HG02623 (cell line): ENCODE measurements around the gene LIMS3.
"Not testable (repeated sequence)": the region's sequence is repeated elsewhere in the genome, so short reads cannot be mapped to it uniquely, and the experiment has no call there.

Experiments
- ATAC-seq: cut with Tn5 transposase; IDR thresholded peaks from one replicate; pipeline ENCODE4 v1.9.1; 2021; ENCODE audit warnings: moderate library complexity; ENCODE audit not compliant: unreplicated experiment

Gene LIMS3, protein sequence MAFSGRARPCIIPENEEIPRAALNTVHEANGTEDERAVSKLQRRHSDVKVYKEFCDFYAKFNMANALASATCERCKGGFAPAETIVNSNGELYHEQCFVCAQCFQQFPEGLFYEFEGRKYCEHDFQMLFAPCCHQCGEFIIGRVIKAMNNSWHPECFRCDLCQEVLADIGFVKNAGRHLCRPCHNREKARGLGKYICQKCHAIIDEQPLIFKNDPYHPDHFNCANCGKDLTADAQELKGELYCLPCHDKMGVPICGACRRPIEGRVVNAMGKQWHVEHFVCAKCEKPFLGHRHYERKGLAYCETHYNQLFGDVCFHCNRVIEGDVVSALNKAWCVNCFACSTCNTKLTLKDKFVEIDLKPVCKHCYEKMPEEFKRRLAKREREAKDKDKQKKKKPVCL

GRCh38 chr2:109898462-109899336 is at the start of gene LIMS3:
TSS of gene LIMS3 (plus strand) at chr2:109898688. CDS start at chr2:109898729, 41 bp downstream.
- not testable (repeated sequence) for ATAC-seq

GRCh38 chr2:109871129-109871751 is 27.2 kb upstream of the LIMS3 start:
- not testable (repeated sequence) for ATAC-seq

DNA sequence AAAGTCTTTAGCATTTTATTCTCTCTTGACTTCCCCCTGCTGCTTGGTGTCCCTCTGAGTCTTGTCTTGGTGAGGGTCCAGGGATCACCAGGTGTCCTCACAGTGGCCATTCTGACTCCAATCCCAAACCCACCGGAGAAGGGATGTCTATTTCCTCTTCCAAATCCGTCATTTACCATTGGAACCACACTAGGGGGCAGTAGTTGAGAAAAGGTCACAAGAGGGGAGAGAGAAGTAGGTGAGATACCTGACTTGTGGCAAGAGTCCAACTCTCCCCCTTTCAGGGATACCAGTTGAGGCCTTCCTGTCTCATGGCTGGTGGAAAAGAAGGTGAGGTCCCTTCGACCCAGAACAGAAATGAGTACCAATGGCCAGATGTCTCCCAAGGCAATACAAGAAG is 21.9 kb upstream of the LIMS3 start:
- ATAC-seq: not testable (repeated sequence)

DNA sequence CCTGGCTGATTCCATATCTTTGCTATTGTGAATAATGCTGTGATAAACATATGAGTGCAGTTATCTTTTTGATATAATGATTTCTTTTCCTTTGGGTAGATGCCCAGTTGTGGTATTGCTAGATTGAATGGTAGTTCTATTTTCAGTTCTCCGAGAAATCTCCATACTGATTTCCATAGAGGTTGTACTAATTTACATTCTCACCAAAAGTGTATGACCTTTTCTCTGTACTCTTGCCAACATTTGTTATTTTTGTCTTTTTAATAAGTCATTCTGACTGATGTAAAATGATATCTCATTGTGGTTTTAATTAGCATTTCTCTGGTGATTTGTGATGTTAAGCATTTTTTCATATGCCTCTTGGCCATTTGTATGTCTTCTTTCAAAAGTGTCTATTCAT is 16.4 kb upstream of the LIMS3 start:
- not testable (repeated sequence) for ATAC-seq

- not testable (repeated sequence) for ATAC-seq
Measured at GRCh38 chr2:109888414-109888813, 10.1 kb upstream of the LIMS3 start.

- not testable (repeated sequence) for ATAC-seq
Measured at GRCh38 chr2:109889909-109890308, 8.6 kb upstream of the LIMS3 start.

- not testable (repeated sequence) for ATAC-seq
Measured at GRCh38 chr2:109891024-109891423, 7.5 kb upstream of the LIMS3 start.

DNA sequence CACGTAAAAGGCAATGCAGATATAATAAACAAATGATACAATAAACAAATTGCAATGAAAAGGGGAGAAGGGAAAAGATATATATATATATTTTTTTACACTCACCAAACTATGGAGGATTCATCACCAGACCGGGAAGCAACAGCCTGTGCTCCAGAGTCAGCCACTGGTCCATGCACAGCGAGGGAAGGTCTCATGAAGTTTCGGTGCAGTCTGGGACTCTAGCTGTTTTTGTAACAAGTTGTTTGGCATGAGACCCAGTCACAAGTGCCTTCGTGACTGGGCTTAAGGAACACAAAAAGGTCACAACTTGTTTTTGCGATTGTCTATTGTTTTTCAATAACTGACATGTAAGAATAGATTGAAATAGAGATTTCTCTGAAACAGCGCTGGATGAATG is 4.8 kb upstream of the LIMS3 start:
- not testable (repeated sequence) for ATAC-seq

- ATAC-seq: not testable (repeated sequence)
Measured at GRCh38 chr2:109894141-109894540, 4.3 kb upstream of the LIMS3 start.

DNA sequence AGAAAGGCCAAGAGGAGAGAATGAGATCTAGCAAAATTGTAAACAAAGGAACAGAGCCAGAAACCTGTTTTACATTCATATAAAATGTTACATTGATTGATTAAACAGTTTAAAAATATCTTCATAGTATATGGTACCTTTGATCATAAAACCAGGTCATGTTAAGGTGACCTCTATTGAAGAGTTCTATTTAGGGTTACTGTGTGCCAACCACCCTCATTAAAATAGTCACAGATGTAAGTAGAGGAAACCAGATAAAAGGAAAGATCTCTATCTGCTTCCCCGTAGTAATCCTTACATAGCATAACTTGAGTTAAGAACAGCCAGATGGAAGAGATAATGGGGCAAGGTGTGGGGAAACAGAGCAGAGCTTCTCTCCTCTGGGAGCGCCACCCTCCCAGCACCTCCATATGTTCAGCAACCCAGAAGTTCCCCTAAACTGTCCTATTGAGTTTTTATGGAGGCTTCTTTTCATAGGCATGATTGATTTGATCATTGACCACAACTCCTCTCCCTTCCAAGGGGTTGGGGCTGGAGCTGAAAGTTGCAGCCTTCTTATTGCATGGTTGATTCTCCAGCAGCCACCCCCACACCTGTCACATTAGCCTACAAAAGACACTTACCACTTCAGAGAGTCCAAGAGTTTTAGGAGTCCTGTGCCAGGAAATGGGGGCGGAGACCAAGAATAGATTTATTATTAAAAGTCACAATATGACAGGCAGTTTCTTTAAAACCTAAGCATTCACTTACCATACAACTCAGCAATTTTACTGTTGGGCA is 3.2 kb upstream of the LIMS3 start:
- not testable (repeated sequence) for ATAC-seq

DNA sequence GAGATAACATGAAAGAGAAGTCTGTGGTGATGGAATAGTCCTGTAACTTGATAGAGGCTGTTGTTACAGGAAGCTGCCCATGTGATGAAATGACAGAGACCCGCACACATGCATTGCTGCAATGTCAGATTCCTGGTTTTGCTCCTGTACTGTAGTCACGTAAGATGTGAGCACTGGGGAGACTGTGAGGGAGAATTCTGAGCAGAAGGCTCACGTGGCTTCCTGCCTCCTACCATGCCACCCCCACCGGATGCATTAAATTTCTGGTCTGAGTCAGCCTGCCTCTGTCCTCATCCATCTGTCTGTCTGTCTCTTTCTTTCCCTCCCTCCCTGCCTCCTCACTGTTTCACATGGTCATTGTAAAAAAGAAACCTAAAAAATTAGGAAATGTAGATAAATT is 2.3 kb upstream of the LIMS3 start:
- ATAC-seq: peak; percentile 94

DNA sequence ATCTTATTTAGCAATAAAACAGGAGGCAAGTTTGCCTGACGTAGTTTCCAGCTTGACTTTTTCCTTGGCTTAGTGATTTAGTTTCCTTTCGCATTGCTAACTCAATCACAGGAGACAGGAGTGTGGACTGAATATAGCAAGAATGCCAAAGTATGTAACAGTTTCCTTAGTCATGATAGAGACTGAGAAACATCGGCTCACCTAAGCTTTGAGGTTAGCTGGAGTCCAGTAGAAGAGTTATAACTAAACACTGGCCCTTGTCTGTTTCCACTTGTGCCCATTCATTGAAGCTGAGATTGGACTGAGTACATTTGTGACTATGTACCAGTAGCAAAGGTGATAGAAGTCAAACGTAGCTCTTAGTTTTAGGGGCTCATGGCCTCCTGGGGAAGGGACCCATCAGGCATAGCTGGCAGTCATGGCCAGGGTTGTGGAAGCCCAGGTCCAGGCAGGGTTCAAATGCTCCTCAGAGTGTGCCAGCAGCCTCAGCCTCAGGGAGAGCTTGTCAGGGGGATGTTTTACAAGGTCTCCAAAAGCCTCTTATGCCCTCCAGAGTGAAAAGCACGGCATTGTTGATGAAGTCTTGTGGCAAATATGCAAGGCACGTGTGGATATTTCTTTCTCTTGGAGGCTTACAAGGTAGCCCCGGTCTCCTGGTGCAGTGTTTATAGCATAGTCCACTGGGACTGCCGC is 573 bp upstream of the LIMS3 start:
- not testable (repeated sequence) for ATAC-seq

DNA sequence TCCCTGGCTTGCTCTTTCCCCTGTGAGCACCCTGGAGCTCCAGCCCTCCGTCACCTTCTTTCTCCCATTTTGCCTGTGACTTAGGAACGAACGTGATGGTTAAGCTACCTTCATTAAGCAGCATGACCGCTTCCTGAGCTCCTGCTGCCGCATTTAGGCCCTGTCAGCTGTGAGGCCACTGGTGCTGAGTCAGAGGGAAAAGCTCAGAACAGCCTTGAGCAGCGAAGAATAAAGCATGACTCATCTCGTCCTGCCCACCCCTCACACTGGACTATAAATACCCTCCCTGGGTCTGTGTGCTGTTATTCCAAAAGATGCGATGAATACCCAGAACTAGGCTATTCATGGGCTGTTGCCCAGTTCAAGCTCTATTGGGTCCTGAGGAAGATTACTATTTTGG is 7.3 kb downstream of the LIMS3 start:
- peak; percentile 92 for ATAC-seq

GRCh38 chr2:109908626-109909025 is 10.1 kb downstream of the LIMS3 start:
- ATAC-seq: not testable (repeated sequence)

- not testable (repeated sequence) for ATAC-seq
Measured at GRCh38 chr2:109910789-109911188, 12.3 kb downstream of the LIMS3 start.

- not testable (repeated sequence) for ATAC-seq
Measured at GRCh38 chr2:109913911-109914310, 15.4 kb downstream of the LIMS3 start.

DNA sequence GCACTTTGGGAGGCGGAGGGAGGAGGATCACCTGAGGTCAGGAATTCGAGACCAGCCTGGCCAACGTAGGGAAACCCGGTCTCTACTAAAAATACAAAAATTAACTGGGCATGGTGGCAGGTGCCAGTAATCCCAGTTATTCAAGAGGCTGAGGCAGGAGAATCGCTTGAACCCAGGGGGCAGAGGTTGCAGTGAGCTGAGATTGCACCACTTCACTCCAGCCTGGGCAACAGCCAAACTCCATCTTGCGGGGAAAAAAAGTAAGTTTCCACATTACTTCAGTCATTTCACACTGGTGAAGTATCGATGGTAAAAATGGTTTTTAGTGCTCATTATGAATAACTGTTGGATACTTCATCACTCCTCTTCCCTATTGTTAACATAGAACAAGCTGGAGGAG is 16.1 kb downstream of the LIMS3 start:
- ATAC-seq: not testable (repeated sequence)

- not testable (repeated sequence) for ATAC-seq
Measured at GRCh38 chr2:109915830-109916229, 17.3 kb downstream of the LIMS3 start.

DNA sequence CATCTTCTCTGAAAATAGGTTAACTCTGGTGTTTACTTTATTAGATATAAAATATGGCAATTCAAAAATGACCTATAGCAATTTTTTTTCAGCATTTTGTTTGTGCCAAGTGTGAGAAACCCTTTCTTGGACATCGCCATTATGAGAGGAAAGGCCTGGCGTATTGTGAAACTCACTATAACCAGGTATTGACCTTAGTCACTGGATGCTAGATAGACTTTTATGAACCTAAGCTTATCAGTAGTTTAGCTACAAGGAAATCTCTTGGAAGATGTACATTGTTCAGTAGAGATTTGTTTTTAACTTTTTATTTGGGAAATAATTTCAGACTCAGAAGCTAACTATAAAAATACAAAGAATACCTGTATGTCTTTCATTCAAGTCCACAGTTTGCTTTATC is 21.7 kb downstream of the LIMS3 start:
- not testable (repeated sequence) for ATAC-seq
